ENCODE measurements around the gene IL10RB. TPM values are rescaled to one million over a fixed set of nuclear protein-coding genes. Genes with fewer than 3 reads are reported as not detected.
"Not testable (repeated sequence)": the region's sequence is repeated elsewhere in the genome, so short reads cannot be mapped to it uniquely, and the experiment has no call there.

IL10RB gene
- total RNA-seq, 3 donors from 2014 or later: 31.0 to 39.5 (median 31.8) TPM

- no peak for TF ChIP-seq POLR2AphosphoS5 (IDR thresholded peaks at IDR 0.05)
- no peak for TF ChIP-seq POLR2A (IDR thresholded peaks at IDR 0.05)
- no peak for TF ChIP-seq CTCF (IDR thresholded peaks at IDR 0.05)
These were observed 28.7 kb upstream of the IL10RB start for GRCh38 chr21:33237486-33237885.

GRCh38 chr21:33238146-33238545, 28.0 kb upstream of the IL10RB start:
- Histone ChIP-seq H3K4me1 (no peaks in the 10 kb centered on the region), H3K27me3 (no peaks in the 10 kb centered on the region), H3K27ac (no peak overlapping the region), H3K9me3 (no peaks in the 10 kb centered on the region), H3K36me3 (no peaks in the 10 kb centered on the region), H3K4me3 (no peak overlapping the region)
- DNase-seq (ENCODE audit: low spot score in 2 of 2): no peak
- intact Hi-C loops (cut with DNase I; ENCODE audit: low total_unique reads): no loop called here
- no peak for TF ChIP-seq POLR2A (IDR thresholded peaks at IDR 0.05)
- TF ChIP-seq POLR2AphosphoS5 (IDR thresholded peaks at IDR 0.05): no peak
- TF ChIP-seq CTCF (IDR thresholded peaks at IDR 0.05): no peak

More at GRCh38 chr21:33237486-33237885, 28.7 kb upstream of the IL10RB start:
- intact Hi-C loops (cut with DNase I; ENCODE audit: low total_unique reads): no loop called here
- Histone ChIP-seq H3K9me3 (no peaks in the 10 kb centered on the region), H3K27ac (no peak overlapping the region), H3K4me1 (no peaks in the 10 kb centered on the region), H3K4me3 (no peak overlapping the region), H3K36me3 (no peaks in the 10 kb centered on the region), H3K27me3 (no peaks in the 10 kb centered on the region)
- no peak for DNase-seq (ENCODE audit: low spot score in 2 of 2)

GRCh38 chr21:33238565-33239255, 27.5 kb upstream of the IL10RB start:
- no peak for TF ChIP-seq CTCF (IDR thresholded peaks at IDR 0.05)
- TF ChIP-seq POLR2A (IDR thresholded peaks at IDR 0.05): no peak
- no peak for TF ChIP-seq POLR2AphosphoS5 (IDR thresholded peaks at IDR 0.05)
- no peak overlapping the region for H3K27ac ChIP-seq
- H3K27me3 ChIP-seq: no peaks in the 10 kb centered on the region
- no peak overlapping the region for H3K4me3 ChIP-seq
- no peaks in the 10 kb centered on the region for H3K4me1 ChIP-seq
- H3K9me3 ChIP-seq: no peaks in the 10 kb centered on the region
- intact Hi-C loops (cut with DNase I; ENCODE audit: low total_unique reads): no loop called here
- DNase-seq (ENCODE audit: low spot score in 2 of 2): no peak
- no peaks in the 10 kb centered on the region for H3K36me3 ChIP-seq

DNA sequence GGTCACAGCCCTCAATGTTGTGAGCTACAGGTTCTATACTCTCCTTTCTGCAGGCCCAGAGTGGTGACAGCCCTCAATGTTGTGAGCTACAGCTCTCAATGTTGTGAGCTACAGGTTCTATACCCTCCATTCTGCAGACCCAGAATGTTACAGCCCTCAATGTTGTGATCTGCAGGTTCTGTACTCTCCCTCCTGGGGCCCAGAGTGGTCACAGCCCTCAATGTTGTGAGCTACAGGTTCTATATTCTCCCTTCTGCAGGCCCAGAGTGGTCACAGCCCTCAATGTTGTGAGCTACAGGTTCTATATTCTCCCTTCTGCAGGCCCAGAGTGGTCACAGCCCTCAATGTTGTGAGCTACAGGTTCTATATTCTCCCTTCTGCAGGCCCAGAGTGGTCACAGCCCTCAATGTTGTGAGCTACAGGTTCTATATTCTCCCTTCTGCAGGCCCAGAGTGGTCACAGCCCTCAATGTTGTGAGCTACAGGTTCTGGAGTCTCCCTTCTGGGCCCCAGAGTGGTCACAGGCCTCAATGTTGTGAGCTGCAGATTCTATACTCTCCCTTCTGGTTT, 26.5 kb upstream of the IL10RB start:
- intact Hi-C loops (cut with DNase I; ENCODE audit: low total_unique reads); H3K36me3 ChIP-seq; H3K4me3 ChIP-seq; H3K27me3 ChIP-seq; H3K9me3 ChIP-seq; H3K4me1 ChIP-seq; DNase-seq (ENCODE audit: low spot score in 2 of 2); H3K27ac ChIP-seq: not testable (repeated sequence)

DNA sequence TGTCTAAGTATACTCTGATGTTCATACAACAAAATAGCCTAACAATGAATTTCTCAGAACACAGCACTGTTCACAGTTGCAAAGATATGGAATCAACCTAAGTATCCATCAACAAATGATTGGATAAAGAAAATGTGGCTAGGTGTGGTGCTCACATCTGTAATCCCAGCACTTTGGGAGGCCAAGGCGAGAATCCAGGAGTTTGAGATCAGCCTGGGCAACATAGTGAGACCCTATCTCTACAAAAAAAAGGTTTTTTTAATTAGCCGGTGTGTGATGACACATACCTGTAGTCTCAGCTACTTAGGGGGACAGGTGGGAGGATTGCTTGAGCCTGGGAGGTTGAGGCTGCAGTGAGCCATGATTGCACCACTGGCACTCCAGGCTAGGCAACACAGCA, 25.8 kb upstream of the IL10RB start:
- TF ChIP-seq POLR2A (IDR thresholded peaks at IDR 0.05) (no peak), CTCF (IDR thresholded peaks at IDR 0.05) (no peak), POLR2AphosphoS5 (IDR thresholded peaks at IDR 0.05) (no peak)
- H3K9me3 ChIP-seq: no peaks in the 10 kb centered on the region

More for the DNA sequence above, 25.8 kb upstream of the IL10RB start:
- no peaks in the 10 kb centered on the region for H3K27me3 ChIP-seq
- H3K27ac ChIP-seq: no peak overlapping the region
- intact Hi-C loops (cut with DNase I; ENCODE audit: low total_unique reads): no loop called here
- no peaks in the 10 kb centered on the region for H3K4me1 ChIP-seq
- H3K4me3 ChIP-seq: no peak overlapping the region
- H3K36me3 ChIP-seq: peaks cover 2% of the 10 kb centered on the region
- DNase-seq (ENCODE audit: low spot score in 2 of 2): no peak

All from breast epithelium (tissue), 4 donors.